Osteoblast (primary cell): ENCODE data around the gene MNT. TPM values are rescaled to one million over a fixed set of nuclear protein-coding genes. Genes with fewer than 3 reads are reported as not detected.
A peak's percentile ranks its signal among the peaks of the same experiment; 100 is the strongest.

ENCODE experiments used
- DNase-seq: peaks from one replicate; pipeline ENCODE4 v3.0.0; 2011; ENCODE audit warnings: low spot score, mixed read lengths; ENCODE audit not compliant: insufficient read length; ENCODE audit errors: missing footprints
- H2AFZ ChIP-seq: 2 replicates; pipeline ENCODE4 v1.6.0; 2011; ENCODE audit warnings: mild to moderate bottlenecking, low read length
- H3K27ac ChIP-seq: 2 replicates; pipeline ENCODE4 v1.5.1; 2011; ENCODE audit warnings: mild to moderate bottlenecking, low read depth, low read length, moderate library complexity
- H3K27me3 ChIP-seq: 2 replicates; pipeline ENCODE4 v1.6.0; 2012; ENCODE audit warnings: mild to moderate bottlenecking, control low read depth, inconsistent platforms, low read length, moderate library complexity; ENCODE audit not compliant: insufficient read depth
- H3K36me3 ChIP-seq: 2 replicates; pipeline ENCODE4 v1.5.1; 2011; ENCODE audit warnings: mild to moderate bottlenecking, low read length, control low read depth, moderate library complexity; ENCODE audit not compliant: insufficient read depth
- H3K4me1 ChIP-seq: 2 replicates; pipeline ENCODE4 v1.5.1; 2011; ENCODE audit warnings: mild to moderate bottlenecking, low read length, control low read depth, moderate library complexity; ENCODE audit not compliant: insufficient read depth
- H3K4me2 ChIP-seq: 2 replicates; pipeline ENCODE4 v1.6.0; 2011; ENCODE audit warnings: mild to moderate bottlenecking, low read length; ENCODE audit not compliant: insufficient read depth
- H3K4me3 ChIP-seq: fragments of 200-600 bp; sonication (generic); 3 replicates; pipeline ENCODE4 v1.5.1; 2012; ENCODE audit warnings: mild to moderate bottlenecking, low read length, inconsistent platforms; ENCODE audit not compliant: insufficient read depth
- H3K79me2 ChIP-seq: 2 replicates; pipeline ENCODE4 v1.6.0; 2012; ENCODE audit warnings: mild to moderate bottlenecking, low read length, control low read depth, inconsistent platforms; ENCODE audit not compliant: insufficient read depth
- H3K9me3 ChIP-seq: 2 replicates; pipeline ENCODE4 v1.5.1; 2011; ENCODE audit warnings: low read depth, low read length, control low read depth
- H4K20me1 ChIP-seq: 2 replicates; pipeline ENCODE4 v1.6.0; 2012; ENCODE audit warnings: mild to moderate bottlenecking, low read length, control low read depth; ENCODE audit not compliant: insufficient read depth
- total RNA-seq: library from RNA; depleted of rRNA; stranded (reverse); fragments of >200 nt; gene quantifications from 2 replicates; pipeline ENCODE4 v1.2.3, GENCODE V29; 2012
- TF ChIP-seq, protein P1 (sequence below): IDR thresholded peaks from 2 replicates; pipeline ENCODE4 v1.5.1; 2011; ENCODE audit warnings: mild to moderate bottlenecking, low read depth, low read length, moderate library complexity; ENCODE audit errors: extremely low read depth

The MNT gene
- total RNA-seq, 1 donor: 12.3 TPM

DNA sequence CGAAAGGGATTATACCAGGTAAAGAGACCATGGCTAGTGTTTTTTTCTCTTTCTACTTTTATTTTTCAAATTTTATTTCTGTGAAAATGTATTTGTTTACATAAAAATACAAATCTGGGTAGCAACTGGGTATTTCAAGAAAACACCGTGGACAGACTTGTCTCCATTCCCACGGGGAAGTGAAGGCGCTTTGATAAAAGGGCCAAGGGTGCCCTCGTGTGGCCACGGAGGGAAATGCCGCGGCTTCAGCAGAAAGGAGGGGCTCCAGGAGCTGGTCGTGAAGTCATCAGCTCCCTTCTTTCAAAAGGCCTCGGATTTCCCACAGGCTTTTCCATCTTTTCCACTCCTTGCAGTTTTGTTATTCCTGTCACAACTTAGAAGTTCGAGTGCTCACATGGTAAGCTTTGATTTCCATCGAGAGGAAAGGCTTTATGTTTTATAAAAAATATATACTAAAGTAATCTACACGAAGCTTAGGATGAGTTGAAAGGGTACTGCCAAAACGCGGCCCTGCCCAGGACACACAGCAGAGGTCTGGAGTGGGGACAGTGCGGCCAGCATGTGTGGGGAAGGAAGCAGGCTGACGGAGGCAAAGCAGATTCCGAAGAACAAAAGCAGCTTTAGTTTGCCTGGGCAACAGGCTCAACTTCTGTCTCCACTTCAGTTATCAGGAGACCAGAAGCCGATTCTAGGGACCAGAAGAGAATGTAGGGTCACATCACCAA, 15.3 kb upstream of the MNT start:
- H3K27ac ChIP-seq: peak overlapping the region; percentile 62

DNA sequence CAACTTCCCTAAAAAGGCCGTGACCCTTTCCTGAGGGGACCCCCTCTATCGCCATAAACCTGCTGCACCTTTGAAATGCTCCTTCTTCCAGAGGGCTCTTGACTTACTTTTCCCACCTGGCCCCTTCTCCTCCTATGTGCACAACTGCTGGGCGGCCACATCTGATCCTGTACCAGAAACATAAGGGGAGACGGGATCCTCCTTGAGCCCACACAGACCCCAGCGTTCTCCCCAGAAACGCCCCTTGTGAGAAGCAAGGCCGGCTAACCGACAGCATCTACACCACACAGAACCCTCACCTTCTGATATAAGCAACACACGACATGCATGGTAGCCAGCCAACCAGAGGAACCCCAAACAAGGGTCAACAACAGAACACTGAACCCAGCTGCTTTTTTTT, 14.2 kb upstream of the MNT start:
- H3K9me3 ChIP-seq: no peaks in the 10 kb centered on the region
- DNase-seq: peak; percentile 23
- no peak overlapping the region for H3K4me2 ChIP-seq
- H4K20me1 ChIP-seq: no peaks in the 10 kb centered on the region
- TF ChIP-seq, protein P1, sequence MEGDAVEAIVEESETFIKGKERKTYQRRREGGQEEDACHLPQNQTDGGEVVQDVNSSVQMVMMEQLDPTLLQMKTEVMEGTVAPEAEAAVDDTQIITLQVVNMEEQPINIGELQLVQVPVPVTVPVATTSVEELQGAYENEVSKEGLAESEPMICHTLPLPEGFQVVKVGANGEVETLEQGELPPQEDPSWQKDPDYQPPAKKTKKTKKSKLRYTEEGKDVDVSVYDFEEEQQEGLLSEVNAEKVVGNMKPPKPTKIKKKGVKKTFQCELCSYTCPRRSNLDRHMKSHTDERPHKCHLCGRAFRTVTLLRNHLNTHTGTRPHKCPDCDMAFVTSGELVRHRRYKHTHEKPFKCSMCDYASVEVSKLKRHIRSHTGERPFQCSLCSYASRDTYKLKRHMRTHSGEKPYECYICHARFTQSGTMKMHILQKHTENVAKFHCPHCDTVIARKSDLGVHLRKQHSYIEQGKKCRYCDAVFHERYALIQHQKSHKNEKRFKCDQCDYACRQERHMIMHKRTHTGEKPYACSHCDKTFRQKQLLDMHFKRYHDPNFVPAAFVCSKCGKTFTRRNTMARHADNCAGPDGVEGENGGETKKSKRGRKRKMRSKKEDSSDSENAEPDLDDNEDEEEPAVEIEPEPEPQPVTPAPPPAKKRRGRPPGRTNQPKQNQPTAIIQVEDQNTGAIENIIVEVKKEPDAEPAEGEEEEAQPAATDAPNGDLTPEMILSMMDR: no peak
- no peak overlapping the region for H3K27ac ChIP-seq
- no peak overlapping the region for H3K4me3 ChIP-seq
- H2AFZ ChIP-seq: no peak overlapping the region
- H3K27me3 ChIP-seq: no peaks in the 10 kb centered on the region
- H3K79me2 ChIP-seq: no peaks in the 10 kb centered on the region
- H3K4me1 ChIP-seq: peaks cover 29% of the 10 kb centered on the region
- H3K36me3 ChIP-seq: peaks cover 3% of the 10 kb centered on the region

More for the DNA sequence above, 15.3 kb upstream of the MNT start:
- H2AFZ ChIP-seq: no peak overlapping the region
- H3K36me3 ChIP-seq: peaks cover 10% of the 10 kb centered on the region
- H3K4me3 ChIP-seq: no peak overlapping the region
- no peaks in the 10 kb centered on the region for H3K27me3 ChIP-seq
- H3K9me3 ChIP-seq: no peaks in the 10 kb centered on the region
- no peak overlapping the region for H3K4me2 ChIP-seq
- peaks cover 31% of the 10 kb centered on the region for H3K4me1 ChIP-seq
- TF ChIP-seq, protein P1: peak; percentile 100
- no peaks in the 10 kb centered on the region for H3K79me2 ChIP-seq
- peak; percentile 90 for DNase-seq
- H4K20me1 ChIP-seq: no peaks in the 10 kb centered on the region

DNA sequence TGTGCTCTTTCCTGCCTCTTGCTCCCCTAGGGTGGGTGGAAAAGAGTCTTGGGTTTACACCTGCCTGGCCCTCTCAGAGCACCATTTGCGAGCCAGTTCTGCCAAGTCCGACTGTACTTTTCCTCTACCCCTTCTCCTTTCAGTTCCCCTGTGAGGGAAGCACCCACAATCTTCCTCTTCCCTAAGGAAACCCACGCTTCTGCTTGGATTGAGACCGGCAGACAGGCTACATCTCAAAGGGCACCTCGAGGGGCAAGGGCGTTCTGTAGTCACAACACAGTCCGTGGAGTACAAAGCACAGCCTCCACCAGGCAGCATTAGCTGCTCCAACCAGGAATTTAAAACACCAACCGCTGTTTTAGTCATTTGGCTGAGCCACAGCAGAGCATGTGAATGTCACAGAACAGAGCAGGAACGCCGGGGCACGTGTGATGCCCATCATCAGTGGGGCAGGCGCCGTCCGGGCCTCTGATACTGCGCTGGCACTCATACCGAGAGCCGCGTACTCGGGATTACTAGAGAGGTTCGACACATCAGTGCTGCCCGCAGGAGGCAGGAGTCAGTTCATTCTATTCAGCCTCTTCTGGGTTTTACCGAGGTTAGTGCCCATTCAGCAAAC, 13.7 kb upstream of the MNT start:
- Histone ChIP-seq H2AFZ (no peak overlapping the region), H3K4me2 (no peak overlapping the region), H3K27me3 (no peaks in the 10 kb centered on the region), H3K4me3 (no peak overlapping the region), H4K20me1 (no peaks in the 10 kb centered on the region), H3K79me2 (no peaks in the 10 kb centered on the region), H3K4me1 (peaks cover 24% of the 10 kb centered on the region), H3K9me3 (no peaks in the 10 kb centered on the region), H3K27ac (no peak overlapping the region), H3K36me3 (peaks cover 3% of the 10 kb centered on the region)
- DNase-seq: no peak
- TF ChIP-seq, protein P1: no peak

DNA sequence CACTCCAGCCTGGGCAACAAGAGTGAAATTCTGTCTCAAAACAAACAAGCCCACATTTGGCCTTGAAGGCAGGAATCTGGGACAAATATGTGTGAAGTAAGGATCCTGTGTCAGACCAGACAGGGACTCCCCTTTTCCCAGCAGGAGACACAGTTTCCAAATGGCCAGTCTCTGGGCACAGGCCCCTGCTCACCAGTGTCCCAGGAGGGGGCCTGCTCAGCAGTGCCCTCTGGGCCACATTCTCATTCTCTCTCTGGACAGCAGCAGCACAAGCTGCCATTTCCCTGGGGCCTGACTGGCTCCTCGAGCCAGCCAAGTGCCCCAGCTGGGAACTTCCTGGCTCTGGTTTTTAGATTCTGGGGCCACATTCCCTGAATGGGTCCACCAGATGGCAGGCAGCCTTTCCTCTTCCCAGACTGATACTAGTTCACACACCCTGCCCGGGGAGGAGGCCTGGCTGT, 11.7 kb upstream of the MNT start:
- H3K79me2 ChIP-seq: no peaks in the 10 kb centered on the region
- peak; percentile 91 for DNase-seq
- TF ChIP-seq, protein P1: peak; percentile 38
- no peak overlapping the region for H3K4me3 ChIP-seq
- H3K9me3 ChIP-seq: no peaks in the 10 kb centered on the region
- H3K27me3 ChIP-seq: no peaks in the 10 kb centered on the region
- H4K20me1 ChIP-seq: no peaks in the 10 kb centered on the region
- H3K4me1 ChIP-seq: peaks cover 18% of the 10 kb centered on the region
- H3K4me2 ChIP-seq: no peak overlapping the region
- no peak overlapping the region for H2AFZ ChIP-seq
- H3K27ac ChIP-seq: peak overlapping the region; percentile 30
- H3K36me3 ChIP-seq: peaks cover 3% of the 10 kb centered on the region
